CD4-positive, alpha-beta T cell treated with Interleukin-21 for 1 hour (primary cell): ENCODE measurements around the gene ZAP70.
A peak's percentile ranks its signal among the peaks of the same experiment; 100 is the strongest.

Experiments used
- DNase-seq: peaks from one replicate; pipeline ENCODE4 v3.0.0-alpha.2; 2020

The ZAP70 gene

DNA sequence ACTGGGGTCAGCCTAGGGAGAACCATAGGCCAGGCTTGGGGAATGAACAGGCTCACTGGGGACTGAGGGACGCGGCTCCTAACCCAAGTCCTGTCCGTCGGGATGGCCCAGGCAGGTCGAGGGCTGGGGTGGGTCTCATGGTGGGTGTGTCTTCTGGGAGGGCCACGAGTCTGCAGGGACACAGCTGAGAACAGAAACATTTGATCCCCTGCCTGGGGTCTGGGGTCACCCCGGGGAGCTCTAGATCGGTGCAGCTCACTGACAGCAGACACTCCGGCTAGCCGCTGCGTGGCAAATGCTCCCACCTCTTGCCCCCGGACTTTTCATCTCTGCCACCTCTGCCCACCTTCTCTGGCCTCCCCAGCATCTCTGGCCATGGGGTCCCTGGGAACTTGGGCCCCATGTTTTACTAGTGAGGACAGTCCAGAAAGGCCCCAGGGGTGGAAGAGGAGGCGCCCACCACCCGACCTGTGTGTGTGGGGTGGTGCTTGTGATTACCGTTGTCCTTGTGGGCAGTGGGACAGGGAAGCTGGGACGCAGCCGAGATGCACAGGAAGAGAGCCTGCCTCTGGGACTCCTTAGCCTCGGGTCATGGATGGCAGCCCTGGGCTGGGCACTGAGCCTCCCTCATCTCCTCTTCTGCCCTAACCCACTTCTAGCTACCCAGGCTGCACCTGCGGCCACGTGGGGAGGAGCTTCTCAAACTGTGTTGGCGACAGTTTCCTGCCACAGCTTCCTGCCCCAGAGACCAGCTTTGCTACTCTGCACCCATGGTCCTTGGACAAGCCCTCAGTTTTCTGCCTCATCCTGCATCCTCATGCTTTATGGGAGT is 4.9 kb downstream of the ZAP70 start:
- DNase-seq: peak; percentile 80

DNA sequence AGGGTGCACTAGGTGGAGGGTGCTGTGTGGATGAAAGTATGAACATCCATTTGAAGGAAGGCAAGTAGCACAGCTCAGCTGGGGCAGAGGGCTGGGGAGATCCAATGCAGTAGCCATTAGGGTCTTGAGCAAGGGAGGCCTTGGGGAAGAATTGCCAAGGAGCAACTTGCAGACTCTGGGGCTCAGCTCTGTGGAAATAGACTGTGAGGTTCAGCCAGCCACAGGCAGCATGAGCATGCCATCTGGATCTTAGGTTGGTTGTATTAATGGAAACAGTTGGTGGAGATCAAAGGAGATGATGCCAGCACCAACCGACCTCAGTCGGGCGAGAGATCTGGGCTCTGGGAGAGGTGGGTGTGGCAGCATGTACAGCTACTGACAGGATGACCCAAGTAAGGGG is 5.6 kb downstream of the ZAP70 start:
- DNase-seq: no peak

DNA sequence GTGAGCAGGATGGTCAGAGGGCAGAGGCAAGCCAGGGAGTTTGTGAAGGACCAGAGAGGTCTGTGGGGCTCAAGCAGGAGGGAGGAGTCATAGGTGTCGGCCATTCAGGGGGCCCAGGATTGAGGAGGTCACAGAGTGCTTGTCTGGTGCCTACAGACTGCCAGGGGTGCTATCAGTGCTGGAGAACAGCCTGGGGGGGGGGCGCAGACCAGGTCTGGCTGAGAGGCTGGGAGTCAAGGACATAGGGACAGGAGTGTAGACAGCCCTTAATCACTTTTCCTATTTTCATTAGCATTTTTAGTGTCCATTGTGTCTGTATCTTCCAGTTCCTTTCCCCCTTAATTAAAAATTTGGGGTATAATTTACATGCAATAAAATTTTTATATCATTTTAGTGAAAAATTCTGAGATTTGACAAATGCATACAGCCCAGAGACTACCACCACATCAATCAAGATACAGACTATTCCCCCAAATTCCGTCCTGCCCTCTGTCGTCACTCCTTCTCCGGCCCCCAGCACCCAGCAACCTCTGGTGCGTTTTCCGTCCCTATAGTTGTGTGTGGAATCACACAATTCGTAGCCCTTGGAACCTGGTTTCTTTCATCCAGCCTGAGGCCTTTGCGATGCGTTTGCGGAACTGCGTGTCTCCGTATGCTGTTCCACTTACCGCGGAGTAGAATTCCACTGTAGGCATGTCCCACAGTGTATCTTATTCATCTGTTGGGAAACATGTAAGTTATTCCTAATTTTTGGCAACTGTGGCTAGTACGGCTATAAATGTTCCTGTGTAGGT is 6.2 kb downstream of the ZAP70 start:
- DNase-seq: no peak

DNA sequence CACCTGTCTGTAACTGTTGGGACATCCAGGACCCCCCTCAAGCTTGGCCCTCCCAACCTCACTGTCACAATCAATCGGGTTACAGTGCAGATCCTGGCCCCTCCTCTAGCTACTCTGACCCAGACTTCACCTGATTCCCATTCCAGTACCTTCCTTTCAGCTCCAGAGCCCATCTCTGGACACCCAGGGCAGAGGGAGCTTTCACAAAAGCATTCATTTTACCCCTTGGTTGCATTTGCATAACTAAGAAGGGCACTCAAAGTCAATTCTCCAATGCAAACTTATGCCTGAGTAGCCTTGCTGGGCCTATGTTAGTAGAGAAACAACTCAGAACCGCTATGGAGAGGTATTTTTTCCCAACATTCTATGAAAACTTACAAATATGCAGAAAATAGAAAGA is 7.4 kb downstream of the ZAP70 start:
- no peak for DNase-seq

DNA sequence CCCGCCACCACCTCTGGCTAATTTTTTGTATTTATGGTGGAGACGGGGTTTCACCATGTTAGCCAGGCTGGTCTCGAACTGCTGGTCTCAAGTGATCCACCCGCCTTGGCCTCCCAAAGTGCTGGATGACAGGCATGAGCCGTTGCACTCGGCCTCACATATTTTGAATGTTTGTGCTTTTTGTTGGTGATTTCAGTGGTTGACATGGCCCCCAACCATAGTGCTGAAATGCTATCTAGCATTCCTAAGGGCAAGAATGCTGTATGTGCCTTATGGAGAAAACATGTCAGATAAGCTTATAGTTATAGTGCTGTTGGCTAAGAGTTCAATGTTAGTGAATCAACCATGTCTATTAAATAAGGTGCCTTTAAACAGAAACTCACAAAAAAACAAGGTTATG is 8.9 kb downstream of the ZAP70 start:
- DNase-seq: no peak

DNA sequence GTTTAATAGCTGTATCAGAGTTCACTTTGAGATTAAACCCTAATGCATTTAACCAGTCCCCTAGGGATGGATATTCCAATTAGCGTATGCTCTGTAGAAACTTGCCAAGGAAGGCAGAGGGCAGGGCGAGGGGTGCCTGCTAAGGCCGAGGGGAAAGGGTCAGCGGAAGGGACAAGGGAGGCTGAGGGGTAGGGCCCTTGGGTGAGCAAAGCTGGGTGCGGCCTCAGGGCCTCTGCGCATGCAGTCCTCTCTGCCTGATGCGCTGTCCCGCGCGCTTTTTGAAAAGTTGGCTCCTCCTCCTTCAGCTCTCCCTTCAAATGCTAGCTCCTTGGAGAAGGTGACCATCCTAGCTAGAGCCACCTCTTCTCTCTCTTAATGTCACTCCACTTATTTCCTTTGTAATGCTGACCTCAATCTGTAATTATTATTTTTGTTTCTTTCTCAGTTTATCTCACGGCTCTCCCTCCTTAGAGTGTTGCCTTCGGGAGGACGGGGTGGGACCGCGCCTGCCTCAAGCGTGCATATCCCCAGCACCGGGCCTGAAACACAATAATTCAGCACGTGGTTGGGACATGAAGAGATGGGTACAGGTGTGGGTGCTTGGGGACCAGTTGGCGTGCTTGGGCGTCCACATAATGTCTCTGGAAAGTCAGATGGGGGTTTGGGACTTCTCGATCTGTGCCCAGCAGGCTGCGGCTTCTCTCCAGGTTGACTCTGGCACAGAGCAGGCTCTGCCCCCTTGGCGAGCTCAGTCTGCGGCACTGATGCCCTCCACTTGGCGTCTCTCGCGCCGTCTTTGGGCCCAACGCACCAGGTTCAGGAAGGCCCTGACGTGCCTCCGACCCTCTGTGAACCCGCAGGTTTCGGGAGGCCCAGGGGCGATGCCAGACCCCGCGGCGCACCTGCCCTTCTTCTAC is 10.0 kb downstream of the ZAP70 start:
- no peak for DNase-seq

GRCh38 chr2:97724073-97724410 is 10.7 kb downstream of the ZAP70 start:
- no peak for DNase-seq

- DNase-seq: no peak
These were observed 11.1 kb downstream of the ZAP70 start for GRCh38 chr2:97724501-97724900.

GRCh38 chr2:97724946-97725688 is 11.7 kb downstream of the ZAP70 start:
- DNase-seq: no peak

GRCh38 chr2:97726261-97727064 is 13.1 kb downstream of the ZAP70 start:
- DNase-seq: no peak

DNA sequence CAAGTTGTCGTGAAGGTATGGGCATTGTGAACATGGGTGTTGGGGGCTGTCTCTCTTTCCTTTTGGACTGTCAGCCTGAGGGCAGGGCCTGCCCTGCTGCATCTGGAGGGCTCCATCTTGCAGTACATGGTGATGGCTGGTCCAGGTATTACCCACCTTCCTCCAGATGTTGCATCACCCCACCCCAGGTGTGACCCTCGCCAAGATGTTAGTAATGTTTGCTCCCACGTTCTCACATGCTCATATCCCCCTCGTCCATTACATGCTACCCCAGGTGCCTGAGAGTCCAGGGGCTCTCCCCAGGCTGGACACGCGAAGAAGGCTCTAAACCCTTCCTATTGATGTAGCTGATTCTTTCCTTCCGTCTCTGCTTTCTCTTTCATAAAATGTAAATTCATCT is 13.9 kb downstream of the ZAP70 start:
- no peak for DNase-seq

- DNase-seq: no peak
These were observed 14.8 kb downstream of the ZAP70 start for GRCh38 chr2:97728091-97728731.

DNA sequence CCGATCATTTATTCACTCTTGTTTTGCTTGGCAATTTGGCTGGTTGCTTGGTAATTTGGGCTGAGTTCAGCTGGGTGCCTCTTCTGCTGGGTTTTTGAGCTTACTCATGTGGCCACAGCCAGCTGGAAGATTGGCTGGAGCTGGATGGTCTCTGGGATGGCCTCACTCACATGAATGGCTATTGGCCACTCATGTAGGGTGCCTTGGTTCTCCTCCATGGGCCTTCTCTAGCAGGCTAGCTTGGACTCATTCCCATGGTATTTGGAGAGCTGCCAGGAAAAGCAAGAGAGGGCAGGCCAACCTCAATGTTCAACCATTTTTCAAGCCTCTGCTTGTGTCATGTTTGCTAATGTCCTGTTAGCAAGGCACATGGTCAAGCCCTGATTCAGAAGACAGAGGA is 16.9 kb downstream of the ZAP70 start:
- no peak for DNase-seq

DNA sequence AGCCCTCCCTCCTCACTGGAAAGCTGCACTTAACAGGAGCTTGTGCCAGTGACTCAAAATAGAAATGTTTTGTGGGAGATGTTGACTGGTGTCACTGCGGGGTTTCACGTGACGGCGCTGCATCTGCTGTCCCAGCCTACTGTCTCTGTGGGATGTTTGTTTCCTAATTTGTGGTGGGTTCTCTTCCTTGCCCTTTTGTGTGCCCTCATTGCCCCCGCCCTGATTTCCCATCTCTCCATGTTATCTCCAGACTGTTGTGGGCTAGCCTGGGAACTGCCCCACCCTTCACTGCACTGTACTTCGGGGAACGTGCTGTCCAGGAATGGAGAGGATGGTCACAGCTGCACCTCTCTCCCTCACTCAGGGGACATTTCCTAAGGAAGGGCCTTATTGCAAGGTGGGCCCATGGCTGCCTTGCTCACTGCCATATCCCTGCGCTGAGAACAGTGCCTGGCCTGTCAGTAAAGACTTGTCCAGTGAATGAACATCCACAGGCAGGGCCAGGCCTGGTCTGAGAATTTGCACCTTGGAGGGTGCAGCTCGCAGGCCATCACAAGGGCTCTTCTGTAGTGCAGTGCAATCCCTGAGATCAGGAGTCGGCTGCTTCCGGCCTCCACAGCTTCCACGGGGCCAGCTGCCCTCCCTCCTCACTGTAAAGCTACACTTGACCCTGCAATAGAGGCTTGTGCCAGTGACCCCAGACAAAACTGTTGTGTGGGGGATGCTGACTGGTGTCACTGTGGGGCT is 18.1 kb downstream of the ZAP70 start:
- no peak for DNase-seq

GRCh38 chr2:97732436-97733340 is 19.3 kb downstream of the ZAP70 start:
- no peak for DNase-seq

DNA sequence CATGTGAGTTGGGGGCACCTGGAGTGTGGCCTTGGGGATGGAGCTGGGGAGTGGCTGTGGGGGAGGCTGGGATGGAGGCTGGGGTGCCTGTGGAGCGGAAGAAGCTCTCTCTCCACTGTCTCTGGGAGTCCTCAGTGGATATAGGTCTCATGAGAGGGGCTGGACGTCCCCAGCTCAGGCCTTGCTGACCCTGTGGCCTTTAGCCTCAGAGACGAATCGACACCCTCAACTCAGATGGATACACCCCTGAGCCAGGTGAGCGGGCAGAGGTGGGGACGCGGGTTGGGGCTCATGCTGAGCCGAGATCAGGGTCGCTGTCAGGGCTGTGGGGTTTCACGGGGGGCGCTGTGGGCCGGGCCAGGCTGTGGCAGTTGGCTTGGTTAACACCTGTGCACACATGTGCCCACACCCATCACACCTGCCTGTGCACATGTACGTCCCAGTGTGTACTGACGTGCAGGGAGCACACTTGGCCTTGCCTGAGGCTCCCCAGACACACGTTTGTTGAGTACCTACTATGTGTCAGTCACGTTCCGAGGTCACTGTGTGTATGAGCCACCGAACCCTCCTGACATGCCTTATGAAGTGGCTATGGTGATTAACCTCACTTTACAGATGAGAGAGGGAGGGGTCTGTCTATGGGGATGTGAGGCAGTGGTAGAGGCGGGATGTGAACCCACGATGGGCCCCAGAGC is 20.1 kb downstream of the ZAP70 start:
- no peak for DNase-seq

DNA sequence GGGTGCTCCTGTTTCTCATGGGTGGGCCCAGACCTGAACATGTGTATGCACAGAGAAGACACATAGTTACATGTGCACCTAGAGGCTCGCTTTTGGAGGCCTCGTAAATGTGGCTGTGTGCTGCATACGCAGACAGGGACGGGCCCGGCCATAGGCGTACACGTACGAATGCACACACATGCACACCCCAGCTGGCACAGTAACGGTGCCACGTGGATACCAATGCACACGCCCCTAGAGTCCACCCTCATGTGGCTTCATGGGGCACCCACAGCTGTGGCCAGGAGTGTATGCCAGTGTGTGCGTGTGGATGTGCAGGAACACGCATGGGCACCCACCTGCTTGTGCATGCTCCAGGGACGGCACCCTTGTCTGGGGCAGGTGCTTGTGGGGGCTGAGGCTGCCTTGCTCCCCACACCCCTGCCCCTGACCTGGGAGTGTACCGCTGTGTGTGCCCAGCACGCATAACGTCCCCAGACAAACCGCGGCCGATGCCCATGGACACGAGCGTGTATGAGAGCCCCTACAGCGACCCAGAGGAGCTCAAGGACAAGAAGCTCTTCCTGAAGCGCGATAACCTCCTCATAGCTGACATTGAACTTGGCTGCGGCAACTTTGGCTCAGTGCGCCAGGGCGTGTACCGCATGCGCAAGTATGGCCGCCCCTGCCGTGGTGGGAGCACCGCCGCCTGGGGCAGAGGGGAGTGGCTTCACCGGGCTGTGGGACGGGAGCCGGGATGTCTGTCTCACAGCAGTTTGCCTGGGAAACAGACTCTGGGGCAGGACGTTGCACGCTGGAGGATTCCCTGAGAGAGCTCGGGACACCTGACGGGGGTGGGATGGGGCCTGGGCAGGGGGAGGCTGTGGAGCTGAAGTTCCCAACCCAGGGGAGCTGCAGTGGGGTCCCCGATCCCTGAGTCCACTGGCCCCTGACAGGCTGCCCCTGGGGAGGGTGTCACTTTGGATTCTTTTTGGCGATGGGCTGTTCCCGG is 21.0 kb downstream of the ZAP70 start:
- DNase-seq: no peak
